ENCODE results near the gene HES7.

The HES7 gene

GRCh38 chr17:8162997-8163977 is 39.4 kb upstream of the HES7 start:
- peak overlapping the region; percentile 97 for H3K27ac ChIP-seq
- TF ChIP-seq ZFX (IDR thresholded peaks at IDR 0.05; ENCODE audit: borderline replicate concordance) (no peak), CTCF (IDR thresholded peaks at IDR 0.05) (no peak)

GRCh38 chr17:8162233-8162996 is 38.5 kb upstream of the HES7 start, which contains the start of gene VAMP2:
Gene VAMP2, minus strand, starts transcription at chr17:8162948. Its CDS starts 69 bp downstream, at chr17:8162879.
- H3K27ac ChIP-seq = peak within 1 kb of the TSS; percentile 97
- TF ChIP-seq ZFX (IDR thresholded peaks at IDR 0.05; ENCODE audit: borderline replicate concordance) (no peak), CTCF (IDR thresholded peaks at IDR 0.05) (no peak)

- TF ChIP-seq ZFX (IDR thresholded peaks at IDR 0.05; ENCODE audit: borderline replicate concordance) (no peak), CTCF (IDR thresholded peaks at IDR 0.05) (no peak)
- H3K27ac ChIP-seq = peak overlapping the region; percentile 97
Observed at GRCh38 chr17:8161289-8162232, 37.7 kb upstream of the HES7 start.

GRCh38 chr17:8160741-8161221 is 36.9 kb upstream of the HES7 start:
- TF ChIP-seq CTCF (IDR thresholded peaks at IDR 0.05) = no peak
- TF ChIP-seq ZFX (IDR thresholded peaks at IDR 0.05; ENCODE audit: borderline replicate concordance) = no peak

GRCh38 chr17:8160224-8160577 is 36.3 kb upstream of the HES7 start:
- TF ChIP-seq CTCF (IDR thresholded peaks at IDR 0.05) (no peak), ZFX (IDR thresholded peaks at IDR 0.05; ENCODE audit: borderline replicate concordance) (no peak)
- H3K27ac ChIP-seq = peak overlapping the region; percentile 97

More at GRCh38 chr17:8160741-8161221, 36.9 kb upstream of the HES7 start:
- peak overlapping the region; percentile 97 for H3K27ac ChIP-seq

GRCh38 chr17:8159459-8160223 is 35.7 kb upstream of the HES7 start:
- peak overlapping the region; percentile 97 for H3K27ac ChIP-seq
- no peak for TF ChIP-seq ZFX (IDR thresholded peaks at IDR 0.05; ENCODE audit: borderline replicate concordance)
- TF ChIP-seq CTCF (IDR thresholded peaks at IDR 0.05) = no peak

Data from 22Rv1 (cell line).